ENCODE measurements around the gene AMT.

- TF ChIP-seq CTCF (conservative IDR thresholded peaks at IDR 0.05 in 1 of 2, IDR thresholded peaks at IDR 0.05 in 1 of 2; ENCODE audit: low read depth in 1 of 2, low read length in 2 of 2) (no peak), EZH2 (IDR thresholded peaks at IDR 0.05; ENCODE audit: low read length, missing control alignments) (no peak)
Measured at GRCh38 chr3:49397470-49397869, 24.8 kb downstream of the AMT start.

Data from fibroblast of lung (primary cell).